Lower leg skin (tissue), 4 donors: ENCODE measurements around the gene REP15. TPM values are rescaled to one million over a fixed set of nuclear protein-coding genes. Genes with fewer than 3 reads are reported as not detected.

Source experiments
- DNase-seq, 2 donors: peaks; one replicate each; pipeline ENCODE4 v3.0.0-alpha.2; 2019; ENCODE audit warnings: low spot score in 2 of 2
- H3K4me3 ChIP-seq: fragments of 200-600 bp; sonication (generic); 2 replicates; pipeline ENCODE4 v1.5.1; 2017; ENCODE audit warnings: mild to moderate bottlenecking, low read depth; ENCODE audit not compliant: poor library complexity, severe bottlenecking
- CTCF ChIP-seq, 3 donors: fragments of 450-650 bp; IDR thresholded peaks; one replicate each; pipeline ENCODE4 v1.5.1; 2016; ENCODE audit warnings: antibody characterized with exemption in 3 of 3, mild to moderate bottlenecking in 3 of 3, moderate library complexity in 2 of 3
- POLR2A ChIP-seq, 2 donors: fragments of 450-650 bp; IDR thresholded peaks; one replicate each; pipeline ENCODE4 v1.6.1; 2016 to 2017; ENCODE audit warnings: antibody characterized with exemption in 2 of 2, mild to moderate bottlenecking in 1 of 2, moderate library complexity in 1 of 2
- WGBS, 2 donors: methylation state at CpG; one replicate each; pipeline ENCODE4 v1.1.5; 2018; 5-methylcytosine and 5-hydroxymethylcytosine counted together
- intact Hi-C: fragments of 100-400 bp; cut with DNase I; formaldehyde crosslinking; loops from one replicate; pipeline ENCODE4 v1.15.0; 2023; ENCODE audit warnings: low total_unique reads
- total RNA-seq, 4 donors: library from RNA; depleted of rRNA; stranded (reverse); fragments of >200 nt; gene quantifications; one replicate each; pipeline ENCODE4 v1.1.0, GENCODE V29; 2016

Gene REP15
- total RNA-seq, 4 donors from 2014 or later: 0.55 to 3.5 (median 0.83) TPM

GRCh38 chr12:27705263-27705662 lies 9.0 kb downstream of the REP15 start:
- intact Hi-C loops: no loop called here
- TF ChIP-seq CTCF (IDR thresholded peaks at IDR 0.05) (no peak), POLR2A (IDR thresholded peaks at IDR 0.05) (no peak)
- WGBS, 2 donors: 86 to 91% methylated on average over 8 of the region's 8 CpGs
- no peak for DNase-seq
- H3K4me3 ChIP-seq: no peak overlapping the region

GRCh38 chr12:27707216-27707615 lies 11.0 kb downstream of the REP15 start:
- no peak overlapping the region for H3K4me3 ChIP-seq
- intact Hi-C loops: no loop called here
- no peak for DNase-seq
- 48 to 54% methylated on average over 2 of the region's 2 CpGs for WGBS, 2 donors
- TF ChIP-seq CTCF (IDR thresholded peaks at IDR 0.05): no peak
- no peak for TF ChIP-seq POLR2A (IDR thresholded peaks at IDR 0.05)

GRCh38 chr12:27709212-27709931 lies 13.1 kb downstream of the REP15 start:
- intact Hi-C loops: no loop called here
- TF ChIP-seq POLR2A (IDR thresholded peaks at IDR 0.05) (no peak), CTCF (IDR thresholded peaks at IDR 0.05) (no peak)
- no peak overlapping the region for H3K4me3 ChIP-seq
- no peak for DNase-seq
- WGBS, 2 donors: 75 to 80% methylated on average over 12 of the region's 12 CpGs

- H3K4me3 ChIP-seq: peak overlapping the region; percentile 87
- TF ChIP-seq CTCF (IDR thresholded peaks at IDR 0.05) (no peak), POLR2A (IDR thresholded peaks at IDR 0.05) (no peak)
- 16% methylated on average over 24 of the region's 24 CpGs for WGBS, 2 donors
- DNase-seq: peak in 1 of 2 donors; percentile 35
- intact Hi-C loops: no loop called here
Observed at GRCh38 chr12:27709932-27710591, 13.8 kb downstream of the REP15 start.

GRCh38 chr12:27710592-27711316 lies 14.5 kb downstream of the REP15 start, which contains the start of gene MRPS35:
Gene MRPS35 (plus strand): TSS chr12:27710832. CDS start chr12:27710844, 12 bp downstream.
- intact Hi-C loops: no loop called here
- DNase-seq: peak; percentile 86 to 98
- WGBS, 2 donors: 0 to 1% methylated on average over 29 to 45 of the region's 46 CpGs
- no peak for TF ChIP-seq CTCF (IDR thresholded peaks at IDR 0.05)
- no peak for TF ChIP-seq POLR2A (IDR thresholded peaks at IDR 0.05)
- peak within 1 kb of the TSS; percentile 87 for H3K4me3 ChIP-seq
